NCI-H2171 treated with DMSO at 0.1 percent for 48 hours (cell line): ENCODE data around the gene RUVBL1.

ENCODE experiments used
- DNase-seq: peaks from one replicate; lab custom pipeline; 2025; lab: John Stamatoyannopoulos, UW

RUVBL1 gene

DNA sequence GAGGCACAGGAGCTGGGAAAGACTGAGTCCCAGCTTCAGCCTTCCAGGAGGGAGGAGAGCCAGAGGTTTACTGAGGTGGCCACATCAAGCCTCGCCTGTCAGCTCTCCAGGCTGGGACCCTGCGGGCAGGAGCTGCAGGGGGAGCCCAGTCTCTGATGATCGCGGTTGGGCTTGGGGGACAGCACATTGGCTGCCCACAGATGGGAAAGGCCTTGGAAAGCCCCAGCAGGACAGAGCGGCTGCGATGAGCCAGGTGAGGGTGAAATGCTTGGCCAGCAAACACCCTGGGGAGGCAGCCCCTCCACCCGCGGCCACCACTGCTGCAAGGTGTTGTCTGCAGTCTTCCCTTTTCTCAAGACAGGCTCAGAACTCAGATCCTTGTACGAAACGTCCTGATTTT lies 40.2 kb downstream of the RUVBL1 start:
- DNase-seq: no peak

GRCh38 chr3:128082546-128082945 lies 41.1 kb downstream of the RUVBL1 start:
- no peak for DNase-seq

GRCh38 chr3:128081846-128082245 lies 41.8 kb downstream of the RUVBL1 start:
- DNase-seq: no peak

DNA sequence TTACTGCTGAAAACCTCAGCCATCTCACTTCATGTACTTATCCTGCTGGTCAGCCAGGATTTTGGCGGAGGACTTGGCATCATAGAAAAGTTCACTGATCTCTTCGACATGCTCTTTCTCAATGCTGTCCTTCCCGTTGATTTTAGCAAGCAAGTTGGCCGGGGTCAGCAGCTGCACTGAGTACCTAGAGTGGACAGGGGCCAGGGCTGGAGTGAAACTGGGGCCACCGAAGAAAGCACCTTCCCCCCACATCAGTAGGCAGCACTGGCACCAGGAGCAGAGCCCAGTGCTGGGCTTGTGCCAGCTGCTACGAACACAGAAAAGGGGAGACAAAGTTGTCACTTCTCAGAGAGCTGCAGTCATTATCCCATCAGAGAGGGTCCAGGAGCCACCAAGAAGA lies 42.4 kb downstream of the RUVBL1 start:
- DNase-seq: no peak

DNA sequence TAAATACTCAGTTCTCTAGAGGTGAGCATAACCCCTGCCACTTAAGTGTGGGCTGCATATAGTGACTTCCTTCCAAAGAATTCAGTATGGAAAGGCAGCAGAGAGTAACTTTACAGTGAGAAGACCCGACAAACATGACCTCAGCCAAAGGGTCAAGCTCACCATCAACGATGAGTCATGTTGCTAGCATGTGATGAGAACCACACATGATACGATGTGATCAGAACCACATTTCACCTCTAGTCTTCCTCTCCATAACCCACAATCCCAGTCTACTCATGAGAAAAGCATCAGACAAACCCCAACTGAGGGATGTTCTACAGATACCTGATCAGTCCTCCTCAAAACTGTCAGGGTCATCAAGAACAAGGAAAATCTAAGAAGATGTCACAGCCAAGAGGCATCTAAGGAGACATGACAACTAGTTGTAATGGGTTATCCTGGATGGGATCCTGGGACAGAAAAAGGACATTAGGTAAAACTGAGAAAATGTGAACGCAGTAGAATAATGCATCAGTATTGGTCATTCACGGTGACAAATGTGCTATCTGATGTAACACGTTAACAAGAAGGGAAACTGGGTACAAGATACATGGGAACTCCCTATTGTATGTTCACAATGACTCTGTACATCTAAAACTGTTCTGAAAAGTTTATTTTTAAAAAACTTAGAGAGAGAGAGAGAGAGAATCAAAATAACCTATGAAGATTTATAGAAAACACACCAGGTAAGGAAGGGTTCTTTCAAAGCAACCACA lies 43.1 kb downstream of the RUVBL1 start:
- DNase-seq: no peak

- no peak for DNase-seq
Observed at GRCh38 chr3:128079823-128080222, 43.8 kb downstream of the RUVBL1 start.

DNA sequence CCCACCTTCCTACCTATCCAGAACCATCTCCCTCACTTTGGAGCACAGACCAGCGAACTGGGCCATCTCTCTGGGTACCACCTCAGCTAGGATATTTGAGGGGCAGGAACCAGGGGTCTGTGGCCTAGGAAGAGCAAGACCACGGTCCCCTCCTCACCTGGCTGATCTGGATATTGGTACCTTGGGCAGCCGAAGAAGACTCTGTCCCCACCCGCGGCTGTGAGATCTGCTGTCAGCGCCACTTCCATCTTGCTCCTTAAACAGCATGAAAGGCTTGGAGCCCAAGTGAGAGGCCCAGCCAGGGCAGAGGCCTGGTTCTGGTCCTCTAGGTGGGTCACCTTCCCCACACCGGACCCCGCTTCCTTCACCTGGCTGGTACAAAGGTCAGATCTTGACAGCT lies 44.7 kb downstream of the RUVBL1 start:
- no peak for DNase-seq

- DNase-seq: no peak
Observed at GRCh38 chr3:128078322-128078721, 45.3 kb downstream of the RUVBL1 start.

- no peak for DNase-seq
Observed at GRCh38 chr3:128077665-128078064, 45.9 kb downstream of the RUVBL1 start.

- no peak for DNase-seq
Observed at GRCh38 chr3:128077202-128077624, 46.4 kb downstream of the RUVBL1 start.

DNA sequence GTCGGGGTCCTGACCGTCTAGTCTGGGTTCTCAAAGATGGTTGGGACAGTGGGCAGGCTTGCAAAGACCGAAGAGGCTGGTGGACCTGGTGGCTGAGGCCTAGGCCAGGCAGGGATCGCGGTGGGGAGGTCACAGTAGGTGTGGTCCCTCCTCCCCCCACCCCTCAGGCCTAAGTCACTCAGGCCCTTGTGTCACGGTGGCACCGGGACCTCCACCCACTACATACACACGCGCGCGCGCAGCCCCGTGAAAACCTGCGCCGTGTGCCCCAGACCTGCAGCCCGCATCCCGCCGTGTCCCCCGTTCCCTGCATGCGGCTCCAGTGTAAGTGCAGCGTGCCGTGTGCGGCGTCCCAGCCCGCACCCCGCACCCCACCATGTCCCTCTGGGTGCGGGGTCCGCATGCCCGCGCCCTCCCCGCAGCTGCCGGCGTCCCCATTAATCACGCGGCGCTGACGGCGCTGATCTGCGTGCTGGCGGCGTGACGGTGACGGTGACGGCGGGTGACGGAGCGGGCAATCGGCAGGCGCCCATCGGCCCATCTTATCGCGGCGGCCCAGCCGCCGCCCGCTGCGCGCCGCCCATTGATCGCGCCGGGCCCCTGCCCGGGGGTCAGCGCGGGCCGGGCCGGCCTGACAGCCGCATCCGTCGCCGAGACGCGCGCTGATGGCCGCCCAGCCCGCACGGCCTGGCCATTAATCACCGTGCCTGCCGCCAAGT lies 47.0 kb downstream of the RUVBL1 start:
- DNase-seq: peak; percentile 28

DNA sequence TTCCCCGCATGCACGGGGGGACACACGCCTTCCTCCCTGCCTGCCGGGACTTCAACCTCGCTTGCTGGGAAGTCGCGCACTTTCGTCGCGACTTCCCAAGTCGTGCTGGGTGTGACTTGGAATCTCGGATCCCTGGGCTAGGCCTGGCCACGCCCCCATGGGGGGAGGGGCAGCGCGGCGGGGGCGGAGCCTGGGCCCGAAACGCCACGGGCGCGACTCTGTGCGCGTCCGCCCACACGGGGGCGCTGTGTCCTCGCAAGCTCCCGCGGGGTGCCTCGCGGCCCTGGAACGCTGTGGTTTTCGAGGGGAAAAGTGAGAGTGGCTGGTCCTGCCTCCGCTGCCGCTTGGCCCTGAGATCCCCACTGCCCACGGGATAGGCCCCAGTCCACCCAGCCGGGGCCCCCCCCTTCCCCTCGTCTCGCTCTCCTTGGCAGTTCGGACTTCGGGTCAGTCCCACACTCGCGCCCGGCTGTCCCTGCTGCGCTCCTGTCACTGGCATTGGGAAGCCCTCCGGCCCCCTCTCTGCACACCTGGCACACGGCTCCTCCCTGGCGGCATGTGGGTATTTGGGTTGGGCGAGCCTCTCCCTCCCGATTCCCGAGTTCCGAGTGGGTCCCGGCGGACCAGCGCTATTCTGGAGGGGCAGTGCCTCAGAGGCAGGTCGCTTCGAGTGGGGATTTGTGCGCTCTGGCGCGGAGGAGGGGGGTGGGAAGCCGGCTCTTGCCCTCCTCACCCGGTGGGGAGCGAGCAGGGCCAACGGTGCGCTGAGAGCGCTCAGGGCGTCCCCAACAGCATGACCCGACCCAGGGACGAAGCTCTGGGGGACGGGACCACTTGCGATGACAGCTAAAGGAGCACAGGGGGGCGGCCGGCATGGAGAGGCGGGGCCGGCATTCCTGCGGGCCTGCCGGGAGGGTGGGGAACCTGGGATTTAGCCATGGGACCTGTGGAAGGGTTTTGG lies 47.8 kb downstream of the RUVBL1 start:
- peak; percentile 85 for DNase-seq

DNA sequence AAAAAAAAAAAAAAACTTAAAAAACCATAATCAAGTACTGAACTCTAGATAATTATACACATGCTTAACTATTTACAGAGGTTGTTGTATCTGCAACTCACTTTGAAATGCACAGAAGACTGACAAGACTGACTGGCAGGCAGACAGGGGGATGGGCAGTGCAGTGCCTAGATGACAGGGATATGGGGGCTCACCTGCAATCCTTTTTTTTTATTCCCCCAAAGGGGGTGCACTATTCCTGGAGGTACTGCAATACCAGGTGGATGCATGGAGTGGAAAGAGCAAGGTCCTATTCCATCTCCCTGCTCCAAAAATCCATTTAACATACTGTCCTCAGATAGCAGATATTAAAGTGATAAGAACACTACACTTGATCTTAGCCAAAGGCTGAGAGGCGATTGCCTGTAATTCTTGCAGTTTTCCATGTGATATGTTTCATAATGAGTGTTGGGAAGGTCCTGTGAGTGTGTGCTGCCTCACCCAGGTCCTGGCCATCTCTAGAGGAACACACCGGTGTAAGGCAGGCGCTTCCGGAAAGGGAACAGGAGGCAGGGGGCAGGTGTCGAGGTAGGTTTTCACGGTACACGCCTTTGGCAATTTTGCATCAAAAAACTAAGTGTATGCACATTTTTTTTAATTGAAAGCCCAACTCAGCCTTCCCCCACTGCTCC lies 48.6 kb downstream of the RUVBL1 start:
- DNase-seq: peak; percentile 84

- no peak for DNase-seq
Observed at GRCh38 chr3:128073807-128074206, 49.8 kb downstream of the RUVBL1 start.

GRCh38 chr3:128073185-128073725 lies 50.4 kb downstream of the RUVBL1 start:
- DNase-seq: no peak

- no peak for DNase-seq
Observed at GRCh38 chr3:128072454-128073184, 51.0 kb downstream of the RUVBL1 start.

DNA sequence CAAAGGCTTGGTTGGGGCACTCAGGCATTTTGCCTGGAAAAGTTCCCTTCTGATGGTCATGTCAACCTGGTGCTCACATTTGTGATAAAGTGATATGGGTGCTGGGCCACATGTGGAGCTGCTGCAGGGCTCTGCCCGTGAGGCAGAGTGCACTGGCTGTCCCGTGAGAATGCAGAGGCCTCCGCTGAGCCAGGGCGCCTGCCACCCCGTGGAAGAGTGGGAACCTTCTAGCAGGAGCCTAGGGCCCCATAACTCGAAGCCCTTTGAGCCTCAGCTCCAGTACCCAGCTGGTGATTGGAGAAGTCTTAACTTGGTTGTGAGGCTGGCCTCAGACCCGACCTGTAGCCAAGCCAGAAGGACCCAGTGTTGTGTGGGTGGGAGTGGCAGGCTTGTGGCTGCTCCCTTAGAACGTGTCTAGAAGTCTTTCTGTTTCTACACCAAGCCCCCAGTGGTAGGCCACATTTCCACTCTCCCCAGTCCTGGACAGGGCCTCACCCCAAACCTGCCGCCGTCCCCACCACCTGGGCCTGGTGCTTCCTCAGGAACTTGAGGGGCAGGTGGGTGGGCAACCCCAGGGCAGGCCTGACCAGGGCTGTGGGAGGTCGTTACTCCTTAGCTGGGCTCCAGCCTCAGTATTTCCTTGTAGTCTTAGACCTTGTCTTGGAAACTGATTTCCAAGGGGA lies 51.7 kb downstream of the RUVBL1 start:
- DNase-seq: no peak

GRCh38 chr3:128070898-128071591 lies 52.6 kb downstream of the RUVBL1 start:
- no peak for DNase-seq

DNA sequence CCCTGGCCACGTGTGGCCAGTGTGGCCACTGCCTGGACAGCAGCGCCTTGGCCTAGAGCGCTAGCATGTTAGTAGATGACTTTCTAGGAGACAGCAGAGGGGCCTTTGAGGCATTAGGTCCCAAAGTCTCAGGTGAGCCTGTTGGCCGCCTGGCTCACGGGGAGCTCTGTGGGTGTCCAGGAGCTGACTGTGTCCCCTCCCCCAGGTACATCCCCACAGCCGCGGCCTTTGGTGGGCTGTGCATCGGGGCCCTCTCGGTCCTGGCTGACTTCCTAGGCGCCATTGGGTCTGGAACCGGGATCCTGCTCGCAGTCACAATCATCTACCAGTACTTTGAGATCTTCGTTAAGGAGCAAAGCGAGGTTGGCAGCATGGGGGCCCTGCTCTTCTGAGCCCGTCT lies 54.3 kb downstream of the RUVBL1 start:
- DNase-seq: no peak
